Neural cell (in vitro differentiated cells): ENCODE measurements around the gene ERBB3. TPM values are rescaled to one million over a fixed set of nuclear protein-coding genes. Genes with fewer than 3 reads are reported as not detected.
"Not testable (repeated sequence)": the region's sequence is repeated elsewhere in the genome, so short reads cannot be mapped to it uniquely, and the experiment has no call there.

Experiments used
- H2AFZ ChIP-seq: fragments of 200-600, 300-800 bp; sonication (generic), shearing (Covaris generic); 2 replicates; pipeline ENCODE4 v1.6.0; 2014; ENCODE audit warnings: low read depth, mild to moderate bottlenecking, antibody characterized with exemption, low read length, moderate library complexity
- H3F3A ChIP-seq: fragments of 200-600 bp; shearing (Covaris generic); 2 replicates; pipeline ENCODE4 v1.6.1; 2016; ENCODE audit warnings: mild to moderate bottlenecking, moderate library complexity, mixed read lengths, antibody characterized with exemption, low read length; ENCODE audit not compliant: insufficient read depth, poor library complexity, severe bottlenecking
- H3K27ac ChIP-seq: fragments of 200-600, 300-800 bp; sonication (generic), shearing (Covaris generic); 2 replicates; pipeline ENCODE4 v1.5.1; 2014; ENCODE audit warnings: mild to moderate bottlenecking, low read length, moderate library complexity
- H3K27me3 ChIP-seq: fragments of 300-800, 200-600 bp; sonication (generic), shearing (Covaris generic); 2 replicates; pipeline ENCODE4 v1.6.0; 2014; ENCODE audit warnings: mild to moderate bottlenecking, low read depth, low read length, moderate library complexity; ENCODE audit not compliant: insufficient read depth
- H3K36me3 ChIP-seq: fragments of 300-800, 200-600 bp; sonication (generic), shearing (Covaris generic); 2 replicates; pipeline ENCODE4 v1.5.1; 2014; ENCODE audit warnings: mild to moderate bottlenecking, antibody characterized with exemption, low read length, moderate library complexity; ENCODE audit not compliant: insufficient read depth
- H3K4me2 ChIP-seq: fragments of 300-800, 200-600 bp; sonication (generic), shearing (Covaris generic); 2 replicates; pipeline ENCODE4 v1.6.0; 2014; ENCODE audit warnings: mild to moderate bottlenecking, low read length
- H3K4me3 ChIP-seq: fragments of 300-800, 200-600 bp; sonication (generic), shearing (Covaris generic); 2 replicates; pipeline ENCODE4 v1.5.1; 2014; ENCODE audit warnings: mild to moderate bottlenecking, low read length, moderate library complexity
- H3K79me2 ChIP-seq: fragments of 200-600 bp; shearing (Covaris generic); replicated peaks from 2 replicates; pipeline ENCODE4 v1.6.0; 2014; ENCODE audit warnings: mild to moderate bottlenecking, low read length, moderate library complexity; ENCODE audit not compliant: insufficient read depth
- H3K9ac ChIP-seq: fragments of 300-800, 200-600 bp; sonication (generic), shearing (Covaris generic); 2 replicates; pipeline ENCODE4 v1.6.1; 2016; ENCODE audit warnings: mild to moderate bottlenecking, low read length, mixed read lengths
- H3K9me2 ChIP-seq: fragments of 200-600 bp; shearing (Covaris generic); 2 replicates; pipeline ENCODE4 v1.6.1; 2016; ENCODE audit warnings: mild to moderate bottlenecking, low read length, mixed read lengths; ENCODE audit not compliant: insufficient read depth
- H3K9me3 ChIP-seq: fragments of 200-600, 300-800 bp; sonication (generic), shearing (Covaris generic); 2 replicates; pipeline ENCODE4 v1.6.1; 2016; ENCODE audit warnings: mild to moderate bottlenecking, mixed run types, low read length, moderate library complexity, mixed read lengths
- H4K20me1 ChIP-seq: fragments of 200-600 bp; shearing (Covaris generic); 2 replicates; pipeline ENCODE4 v1.6.1; 2016; ENCODE audit warnings: mild to moderate bottlenecking, mixed run types; ENCODE audit not compliant: insufficient read depth
- EP300 ChIP-seq: fragments of 450-650 bp; conservative IDR thresholded peaks from 2 replicates; pipeline ENCODE4 v1.6.1; 2014; ENCODE audit warnings: antibody characterized with exemption, mild to moderate bottlenecking, moderate library complexity; ENCODE audit not compliant: poor library complexity, severe bottlenecking
- EZH2 ChIP-seq: fragments of 200-600, 300-800 bp; shearing (Covaris generic), sonication (generic); IDR thresholded peaks from 2 replicates; pipeline ENCODE4 v1.6.1; 2014; ENCODE audit warnings: antibody characterized with exemption, low read length, borderline replicate concordance, mild to moderate bottlenecking; ENCODE audit not compliant: insufficient read depth, poor library complexity, severe bottlenecking
- MXI1 ChIP-seq: fragments of 450-650 bp; conservative IDR thresholded peaks from 2 replicates; pipeline ENCODE4 v1.6.1; 2014; ENCODE audit warnings: antibody characterized with exemption, mild to moderate bottlenecking; ENCODE audit not compliant: poor library complexity, severe bottlenecking
- POLR2AphosphoS5 ChIP-seq: IDR thresholded peaks from 2 replicates; pipeline ENCODE4 v1.6.1; 2012
- RAD21 ChIP-seq: fragments of 450-650 bp; conservative IDR thresholded peaks from 2 replicates; pipeline ENCODE4 v1.6.1; 2014; ENCODE audit warnings: antibody characterized with exemption, mild to moderate bottlenecking, moderate library complexity
- SMC3 ChIP-seq: fragments of 450-650 bp; conservative IDR thresholded peaks from 2 replicates; pipeline ENCODE4 v1.6.1; 2014; ENCODE audit warnings: antibody characterized with exemption, mild to moderate bottlenecking, moderate library complexity; ENCODE audit not compliant: poor library complexity
- TAF1 ChIP-seq: IDR thresholded peaks from 2 replicates; pipeline ENCODE4 v1.6.1; 2012; ENCODE audit warnings: low read depth
- polyA plus RNA-seq: library from polyadenylated mRNA; depleted of rRNA; stranded (reverse); fragments of >200 nt; gene quantifications from 2 replicates; pipeline ENCODE4 v1.2.3, GENCODE V29; 2014
- TF ChIP-seq, protein P1 (sequence below): IDR thresholded peaks from 2 replicates; pipeline ENCODE4 v1.6.1; 2012; ENCODE audit warnings: borderline replicate concordance
- TF ChIP-seq, protein P2 (sequence below): fragments of 450-650 bp; IDR thresholded peaks from 2 replicates; pipeline ENCODE4 v1.5.1; 2014; ENCODE audit warnings: antibody characterized with exemption, mild to moderate bottlenecking, moderate library complexity; ENCODE audit not compliant: poor library complexity, severe bottlenecking

The ERBB3 gene
- polyA plus RNA-seq, 1 donor from 2014 or later: 0.58 TPM

DNA sequence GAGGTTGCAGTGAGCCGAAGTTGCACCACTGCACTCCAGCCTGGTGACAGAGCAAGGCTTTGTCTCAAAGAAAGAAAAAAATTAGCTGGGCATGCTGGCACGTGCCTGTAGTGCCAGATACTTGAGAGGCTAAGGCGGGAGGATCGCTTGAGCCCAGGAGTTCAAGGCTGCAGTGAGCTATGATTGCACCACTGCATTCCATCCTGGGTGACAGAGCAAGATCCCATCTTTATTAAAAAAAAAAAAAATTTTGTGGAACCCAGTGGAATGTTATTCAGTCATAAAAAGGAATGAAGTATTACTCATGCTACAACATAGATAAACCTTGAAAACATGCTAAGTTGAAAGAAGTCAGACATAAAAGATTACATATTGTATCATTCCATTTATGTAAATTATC, 8.3 kb upstream of the ERBB3 start:
- no peaks in the 10 kb centered on the region for H3K27me3 ChIP-seq

DNA sequence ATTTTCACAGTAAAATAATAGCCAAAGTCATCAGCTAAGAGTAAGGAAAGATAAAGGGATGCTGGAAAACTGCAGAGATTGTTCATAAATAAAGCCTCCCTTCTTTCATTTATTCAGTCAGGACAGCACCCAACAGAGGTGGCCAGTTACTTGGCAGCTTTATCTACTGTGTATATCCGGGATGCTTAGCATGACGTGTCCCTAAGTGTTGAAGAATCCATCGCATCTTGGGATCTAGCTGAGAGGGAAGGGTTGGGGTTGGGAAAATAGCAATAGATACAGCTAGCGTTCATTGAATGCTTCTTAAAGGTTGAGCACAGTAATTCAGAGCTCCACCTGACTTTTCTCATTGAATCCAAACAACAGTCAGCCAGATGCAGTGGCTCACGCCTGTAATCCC, 5.6 kb upstream of the ERBB3 start:
- no peak overlapping the region for H3K27ac ChIP-seq
- no peaks in the 10 kb centered on the region for H3K9me3 ChIP-seq
- no peaks in the 10 kb centered on the region for H3K36me3 ChIP-seq
- peaks cover 12% of the 10 kb centered on the region for H3K27me3 ChIP-seq
- no peaks in the 10 kb centered on the region for H3K9me2 ChIP-seq
- no peak overlapping the region for H2AFZ ChIP-seq
- no peaks in the 10 kb centered on the region for H4K20me1 ChIP-seq
- no peak overlapping the region for H3K9ac ChIP-seq
- H3K4me3 ChIP-seq: no peak overlapping the region
- no peaks in the 10 kb centered on the region for H3F3A ChIP-seq
- H3K4me2 ChIP-seq: no peak overlapping the region
- no peaks in the 10 kb centered on the region for H3K79me2 ChIP-seq
- TF ChIP-seq MXI1 (no peak), TAF1 (no peak), EZH2 (no peak), POLR2AphosphoS5 (no peak), RAD21 (no peak), SMC3 (no peak), EP300 (no peak)
- TF ChIP-seq, protein P1, sequence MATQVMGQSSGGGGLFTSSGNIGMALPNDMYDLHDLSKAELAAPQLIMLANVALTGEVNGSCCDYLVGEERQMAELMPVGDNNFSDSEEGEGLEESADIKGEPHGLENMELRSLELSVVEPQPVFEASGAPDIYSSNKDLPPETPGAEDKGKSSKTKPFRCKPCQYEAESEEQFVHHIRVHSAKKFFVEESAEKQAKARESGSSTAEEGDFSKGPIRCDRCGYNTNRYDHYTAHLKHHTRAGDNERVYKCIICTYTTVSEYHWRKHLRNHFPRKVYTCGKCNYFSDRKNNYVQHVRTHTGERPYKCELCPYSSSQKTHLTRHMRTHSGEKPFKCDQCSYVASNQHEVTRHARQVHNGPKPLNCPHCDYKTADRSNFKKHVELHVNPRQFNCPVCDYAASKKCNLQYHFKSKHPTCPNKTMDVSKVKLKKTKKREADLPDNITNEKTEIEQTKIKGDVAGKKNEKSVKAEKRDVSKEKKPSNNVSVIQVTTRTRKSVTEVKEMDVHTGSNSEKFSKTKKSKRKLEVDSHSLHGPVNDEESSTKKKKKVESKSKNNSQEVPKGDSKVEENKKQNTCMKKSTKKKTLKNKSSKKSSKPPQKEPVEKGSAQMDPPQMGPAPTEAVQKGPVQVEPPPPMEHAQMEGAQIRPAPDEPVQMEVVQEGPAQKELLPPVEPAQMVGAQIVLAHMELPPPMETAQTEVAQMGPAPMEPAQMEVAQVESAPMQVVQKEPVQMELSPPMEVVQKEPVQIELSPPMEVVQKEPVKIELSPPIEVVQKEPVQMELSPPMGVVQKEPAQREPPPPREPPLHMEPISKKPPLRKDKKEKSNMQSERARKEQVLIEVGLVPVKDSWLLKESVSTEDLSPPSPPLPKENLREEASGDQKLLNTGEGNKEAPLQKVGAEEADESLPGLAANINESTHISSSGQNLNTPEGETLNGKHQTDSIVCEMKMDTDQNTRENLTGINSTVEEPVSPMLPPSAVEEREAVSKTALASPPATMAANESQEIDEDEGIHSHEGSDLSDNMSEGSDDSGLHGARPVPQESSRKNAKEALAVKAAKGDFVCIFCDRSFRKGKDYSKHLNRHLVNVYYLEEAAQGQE: no peak
- TF ChIP-seq, protein P2, sequence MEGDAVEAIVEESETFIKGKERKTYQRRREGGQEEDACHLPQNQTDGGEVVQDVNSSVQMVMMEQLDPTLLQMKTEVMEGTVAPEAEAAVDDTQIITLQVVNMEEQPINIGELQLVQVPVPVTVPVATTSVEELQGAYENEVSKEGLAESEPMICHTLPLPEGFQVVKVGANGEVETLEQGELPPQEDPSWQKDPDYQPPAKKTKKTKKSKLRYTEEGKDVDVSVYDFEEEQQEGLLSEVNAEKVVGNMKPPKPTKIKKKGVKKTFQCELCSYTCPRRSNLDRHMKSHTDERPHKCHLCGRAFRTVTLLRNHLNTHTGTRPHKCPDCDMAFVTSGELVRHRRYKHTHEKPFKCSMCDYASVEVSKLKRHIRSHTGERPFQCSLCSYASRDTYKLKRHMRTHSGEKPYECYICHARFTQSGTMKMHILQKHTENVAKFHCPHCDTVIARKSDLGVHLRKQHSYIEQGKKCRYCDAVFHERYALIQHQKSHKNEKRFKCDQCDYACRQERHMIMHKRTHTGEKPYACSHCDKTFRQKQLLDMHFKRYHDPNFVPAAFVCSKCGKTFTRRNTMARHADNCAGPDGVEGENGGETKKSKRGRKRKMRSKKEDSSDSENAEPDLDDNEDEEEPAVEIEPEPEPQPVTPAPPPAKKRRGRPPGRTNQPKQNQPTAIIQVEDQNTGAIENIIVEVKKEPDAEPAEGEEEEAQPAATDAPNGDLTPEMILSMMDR: no peak

More for the DNA sequence above, 8.3 kb upstream of the ERBB3 start:
- Histone ChIP-seq H3K4me3 (no peak overlapping the region), H2AFZ (no peak overlapping the region), H3K36me3 (no peaks in the 10 kb centered on the region), H3K9me3 (no peaks in the 10 kb centered on the region), H3K9me2 (no peaks in the 10 kb centered on the region), H3K9ac (no peak overlapping the region), H3F3A (no peaks in the 10 kb centered on the region), H3K79me2 (no peaks in the 10 kb centered on the region), H3K27ac (no peak overlapping the region), H3K4me2 (no peak overlapping the region), H4K20me1 (no peaks in the 10 kb centered on the region)
- TF ChIP-seq TAF1: no peak
- no peak for TF ChIP-seq EP300
- no peak for TF ChIP-seq POLR2AphosphoS5
- no peak for TF ChIP-seq MXI1
- TF ChIP-seq SMC3: no peak
- TF ChIP-seq, protein P2: no peak
- TF ChIP-seq RAD21: no peak
- no peak for TF ChIP-seq EZH2
- TF ChIP-seq, protein P1: no peak

GRCh38 chr12:56077966-56078365, 2.0 kb upstream of the ERBB3 start:
- not testable (repeated sequence) for H3K4me3 ChIP-seq, H3K9me2 ChIP-seq, H3K79me2 ChIP-seq, H3K9ac ChIP-seq, H3K9me3 ChIP-seq, H3K4me2 ChIP-seq, H3K27ac ChIP-seq, H3K36me3 ChIP-seq, H2AFZ ChIP-seq, H3F3A ChIP-seq, H4K20me1 ChIP-seq
- H3K27me3 ChIP-seq: peaks cover 41% of the 10 kb centered on the region
